ENCODE results near the gene INSIG1.

The INSIG1 gene

GRCh38 chr7:155305231-155305904, 7.7 kb downstream of the INSIG1 start:
- DNase-seq, result no peak

- no peak for DNase-seq
Measured at GRCh38 chr7:155306673-155307470, 9.2 kb downstream of the INSIG1 start.

- no peak for DNase-seq
Measured at GRCh38 chr7:155308330-155309020, 10.8 kb downstream of the INSIG1 start.

GRCh38 chr7:155309021-155309338, 11.3 kb downstream of the INSIG1 start:
- DNase-seq, result no peak

- no peak for DNase-seq
Measured at GRCh38 chr7:155310425-155311114, 12.9 kb downstream of the INSIG1 start.

- no peak for DNase-seq
Measured at GRCh38 chr7:155311826-155312537, 14.3 kb downstream of the INSIG1 start.

- no peak for DNase-seq
Measured at GRCh38 chr7:155312633-155313032, 15.0 kb downstream of the INSIG1 start.

- no peak for DNase-seq
Measured at GRCh38 chr7:155313096-155313495, 15.4 kb downstream of the INSIG1 start.

GRCh38 chr7:155315977-155316376, 18.3 kb downstream of the INSIG1 start:
- no peak for DNase-seq

GRCh38 chr7:155316427-155317113, 18.9 kb downstream of the INSIG1 start:
- DNase-seq, result no peak

GRCh38 chr7:155317114-155317434, 19.4 kb downstream of the INSIG1 start:
- DNase-seq, result no peak

GRCh38 chr7:155318245-155318644, 20.6 kb downstream of the INSIG1 start:
- no peak for DNase-seq

GRCh38 chr7:155322530-155322929, 24.9 kb downstream of the INSIG1 start:
- DNase-seq, result no peak

- no peak for DNase-seq
Measured at GRCh38 chr7:155323001-155323638, 25.4 kb downstream of the INSIG1 start.

GRCh38 chr7:155324012-155324917, 26.6 kb downstream of the INSIG1 start:
- no peak for DNase-seq

GRCh38 chr7:155324918-155325235, 27.2 kb downstream of the INSIG1 start:
- DNase-seq, result no peak

GRCh38 chr7:155326385-155326784, 28.7 kb downstream of the INSIG1 start:
- DNase-seq, result no peak

GRCh38 chr7:155327590-155328320, 30.1 kb downstream of the INSIG1 start:
- DNase-seq, result no peak

- DNase-seq, result no peak
Measured at GRCh38 chr7:155329225-155329624, 31.5 kb downstream of the INSIG1 start.

- DNase-seq, result no peak
Measured at GRCh38 chr7:155331396-155331795, 33.7 kb downstream of the INSIG1 start.
